Measurements from ENCODE around the gene UNC13D.
"Not testable (repeated sequence)": the region's sequence is repeated elsewhere in the genome, so short reads cannot be mapped to it uniquely, and the experiment has no call there.

The UNC13D gene

GRCh38 chr17:75874323-75875181 is 30.3 kb upstream of the UNC13D start:
- H3K4me1 ChIP-seq (ENCODE audit: control insufficient read depth, insufficient read depth, low read length) = peaks cover 9% of the 10 kb centered on the region
- no peak overlapping the region for H3K27ac ChIP-seq (ENCODE audit: insufficient read depth, low read depth, low read length, poor library complexity, severe bottlenecking)
- H3K9me3 ChIP-seq (ENCODE audit: control insufficient read depth, low read length) = no peaks in the 10 kb centered on the region
- H3K36me3 ChIP-seq (ENCODE audit: control insufficient read depth, insufficient read depth, low read length) = no peaks in the 10 kb centered on the region
- H3K4me3 ChIP-seq (ENCODE audit: insufficient read depth, low read depth, low read length) = no peak overlapping the region
- H3K27me3 ChIP-seq (ENCODE audit: control insufficient read depth, insufficient read depth, low read length, poor library complexity, severe bottlenecking) = peaks cover 41% of the 10 kb centered on the region
- WGBS, 2 experiments = 93 to 94% methylated on average over 38 of the region's 38 CpGs

GRCh38 chr17:75873587-75874322 is 29.6 kb upstream of the UNC13D start:
- H3K27me3 ChIP-seq (ENCODE audit: control insufficient read depth, insufficient read depth, low read length, poor library complexity, severe bottlenecking) = peaks cover 33% of the 10 kb centered on the region
- H3K4me1 ChIP-seq (ENCODE audit: control insufficient read depth, insufficient read depth, low read length) = peaks cover 9% of the 10 kb centered on the region
- H3K27ac ChIP-seq (ENCODE audit: insufficient read depth, low read depth, low read length, poor library complexity, severe bottlenecking) = no peak overlapping the region
- no peaks in the 10 kb centered on the region for H3K36me3 ChIP-seq (ENCODE audit: control insufficient read depth, insufficient read depth, low read length)
- no peak overlapping the region for H3K4me3 ChIP-seq (ENCODE audit: insufficient read depth, low read depth, low read length)
- WGBS, 2 experiments = 81 to 92% methylated on average over 10 to 11 of the region's 11 CpGs
- no peaks in the 10 kb centered on the region for H3K9me3 ChIP-seq (ENCODE audit: control insufficient read depth, low read length)

DNA sequence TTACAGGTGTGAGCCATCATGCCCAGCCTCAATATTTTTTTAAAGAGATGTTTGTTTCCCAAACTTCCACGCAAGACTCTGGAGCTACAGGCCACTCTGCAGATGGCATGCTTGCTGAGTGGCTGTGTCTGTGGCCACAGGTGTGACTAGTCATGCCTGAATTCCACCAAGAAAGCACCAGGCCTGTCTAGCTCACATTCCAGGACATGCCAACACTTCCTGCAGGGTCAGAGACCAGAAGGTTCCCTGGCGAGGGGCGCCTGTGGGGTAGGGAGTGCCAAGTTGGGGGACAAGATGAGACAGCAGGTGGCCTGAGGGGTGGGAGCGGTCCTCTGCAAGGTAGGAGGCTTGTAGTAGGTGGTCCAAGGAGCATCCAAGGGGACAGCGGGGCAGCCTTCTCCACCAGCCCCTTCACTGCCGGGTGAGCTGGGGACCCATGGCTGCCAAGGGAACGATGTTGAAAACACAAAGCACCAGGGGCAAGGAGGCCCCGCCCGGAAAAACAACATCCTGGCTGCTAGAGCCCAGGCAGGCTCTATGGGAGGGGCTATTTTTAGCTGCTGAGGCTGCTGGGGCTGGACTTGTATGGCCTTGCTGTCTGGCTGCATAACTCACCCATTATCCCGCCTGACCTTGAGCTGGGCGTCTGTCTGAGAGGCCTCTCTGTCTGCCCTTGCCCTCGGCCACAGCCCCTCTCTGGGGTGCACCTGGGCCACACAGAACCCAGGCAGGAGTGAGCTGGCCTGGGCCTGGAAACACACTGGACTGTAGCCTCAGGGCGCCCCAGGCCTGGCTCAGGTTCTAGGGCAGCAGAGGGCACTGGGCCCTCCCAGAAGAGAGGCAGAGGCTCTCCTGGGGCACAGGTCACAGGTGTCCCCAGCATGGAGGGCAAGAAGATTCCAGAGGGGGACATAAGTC is 28.5 kb upstream of the UNC13D start:
- H3K9me3 ChIP-seq (ENCODE audit: control insufficient read depth, low read length) = no peaks in the 10 kb centered on the region
- H3K27me3 ChIP-seq (ENCODE audit: control insufficient read depth, insufficient read depth, low read length, poor library complexity, severe bottlenecking) = peaks cover 23% of the 10 kb centered on the region
- peaks cover 9% of the 10 kb centered on the region for H3K4me1 ChIP-seq (ENCODE audit: control insufficient read depth, insufficient read depth, low read length)
- no peak overlapping the region for H3K27ac ChIP-seq (ENCODE audit: insufficient read depth, low read depth, low read length, poor library complexity, severe bottlenecking)
- H3K36me3 ChIP-seq (ENCODE audit: control insufficient read depth, insufficient read depth, low read length) = no peaks in the 10 kb centered on the region
- WGBS, 2 experiments = 84% methylated on average over 13 of the region's 13 CpGs
- H3K4me3 ChIP-seq (ENCODE audit: insufficient read depth, low read depth, low read length) = no peak overlapping the region

DNA sequence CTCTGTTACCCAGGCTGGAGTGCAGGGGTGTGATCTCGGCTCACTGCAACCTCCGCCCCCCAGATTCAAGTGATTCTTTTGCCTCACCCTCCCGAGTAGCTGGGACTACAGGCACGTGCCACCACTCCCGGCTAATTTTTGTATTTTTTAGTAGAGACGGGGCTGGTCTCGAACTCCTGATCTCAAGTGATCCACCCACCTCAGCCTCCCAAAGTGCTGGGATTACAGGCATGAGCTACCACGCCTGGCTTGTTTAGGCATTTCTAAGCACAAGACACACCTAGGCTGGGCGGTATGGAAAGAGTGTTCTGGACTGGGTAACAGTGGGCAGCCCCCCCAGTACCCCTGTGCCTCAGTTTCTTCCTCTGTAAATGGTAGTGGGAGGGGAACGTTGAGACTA is 26.0 kb upstream of the UNC13D start:
- not testable (repeated sequence) for H3K4me1 ChIP-seq (ENCODE audit: control insufficient read depth, insufficient read depth, low read length); H3K27me3 ChIP-seq (ENCODE audit: control insufficient read depth, insufficient read depth, low read length, poor library complexity, severe bottlenecking); H3K9me3 ChIP-seq (ENCODE audit: control insufficient read depth, low read length); H3K27ac ChIP-seq (ENCODE audit: insufficient read depth, low read depth, low read length, poor library complexity, severe bottlenecking); H3K36me3 ChIP-seq (ENCODE audit: control insufficient read depth, insufficient read depth, low read length); H3K4me3 ChIP-seq (ENCODE audit: insufficient read depth, low read depth, low read length)
- 91 to 93% methylated on average over 9 of the region's 10 CpGs for WGBS, 2 experiments

- Histone ChIP-seq H3K9me3 (ENCODE audit: control insufficient read depth, low read length) (no peaks in the 10 kb centered on the region), H3K27ac (ENCODE audit: insufficient read depth, low read depth, low read length, poor library complexity, severe bottlenecking) (no peak overlapping the region), H3K27me3 (ENCODE audit: control insufficient read depth, insufficient read depth, low read length, poor library complexity, severe bottlenecking) (no peaks in the 10 kb centered on the region), H3K4me1 (ENCODE audit: control insufficient read depth, insufficient read depth, low read length) (no peaks in the 10 kb centered on the region), H3K4me3 (ENCODE audit: insufficient read depth, low read depth, low read length) (no peak overlapping the region), H3K36me3 (ENCODE audit: control insufficient read depth, insufficient read depth, low read length) (no peaks in the 10 kb centered on the region)
- WGBS, 2 experiments = 83 to 85% methylated on average over 23 of the region's 23 CpGs
Measured at GRCh38 chr17:75869282-75870141, 25.3 kb upstream of the UNC13D start.

DNA sequence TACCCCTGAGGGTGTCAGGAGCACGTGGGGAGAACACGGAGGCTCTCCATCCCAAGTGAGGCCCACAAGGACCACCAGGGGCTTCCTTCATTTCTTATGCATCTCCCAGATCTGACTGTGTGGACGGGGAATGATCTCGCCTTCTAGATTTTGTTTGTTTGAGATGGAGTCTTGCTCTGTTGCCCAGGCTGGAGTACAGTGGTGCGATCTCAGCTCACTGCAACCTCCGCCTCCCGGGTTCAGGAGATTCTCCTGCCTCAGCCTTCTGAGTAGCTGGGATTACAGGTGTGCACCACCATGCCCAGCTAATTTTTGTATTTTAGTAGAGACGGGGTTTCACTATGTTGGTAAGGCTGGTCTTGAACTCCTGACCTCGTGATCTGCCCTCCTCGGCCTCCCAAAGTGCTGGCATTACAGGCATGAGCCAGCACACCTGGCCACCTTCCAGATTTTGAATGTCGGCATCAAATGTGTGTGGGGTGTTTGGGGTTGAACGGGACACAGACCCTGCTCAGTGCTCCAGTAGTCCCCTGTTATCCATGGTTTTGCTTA is 24.6 kb upstream of the UNC13D start:
- not testable (repeated sequence) for H3K4me1 ChIP-seq (ENCODE audit: control insufficient read depth, insufficient read depth, low read length); H3K27ac ChIP-seq (ENCODE audit: insufficient read depth, low read depth, low read length, poor library complexity, severe bottlenecking); H3K36me3 ChIP-seq (ENCODE audit: control insufficient read depth, insufficient read depth, low read length); H3K4me3 ChIP-seq (ENCODE audit: insufficient read depth, low read depth, low read length); H3K27me3 ChIP-seq (ENCODE audit: control insufficient read depth, insufficient read depth, low read length, poor library complexity, severe bottlenecking); H3K9me3 ChIP-seq (ENCODE audit: control insufficient read depth, low read length)
- WGBS, 2 experiments = 93 to 95% methylated on average over 12 of the region's 12 CpGs

GRCh38 chr17:75865404-75866188 is 21.4 kb upstream of the UNC13D start:
- not testable (repeated sequence) for H3K9me3 ChIP-seq (ENCODE audit: control insufficient read depth, low read length); H3K4me1 ChIP-seq (ENCODE audit: control insufficient read depth, insufficient read depth, low read length)
- WGBS, 2 experiments = 88 to 89% methylated on average over 14 to 15 of the region's 17 CpGs

GRCh38 chr17:75864887-75865286 is 20.7 kb upstream of the UNC13D start:
- H3K4me1 ChIP-seq (ENCODE audit: control insufficient read depth, insufficient read depth, low read length); H3K36me3 ChIP-seq (ENCODE audit: control insufficient read depth, insufficient read depth, low read length); H3K27ac ChIP-seq (ENCODE audit: insufficient read depth, low read depth, low read length, poor library complexity, severe bottlenecking); H3K4me3 ChIP-seq (ENCODE audit: insufficient read depth, low read depth, low read length); H3K27me3 ChIP-seq (ENCODE audit: control insufficient read depth, insufficient read depth, low read length, poor library complexity, severe bottlenecking); H3K9me3 ChIP-seq (ENCODE audit: control insufficient read depth, low read length): not testable (repeated sequence)
- WGBS, 2 experiments = 86 to 90% methylated on average over 4 of the region's 4 CpGs

More at GRCh38 chr17:75865404-75866188, 21.4 kb upstream of the UNC13D start:
- H3K4me3 ChIP-seq (ENCODE audit: insufficient read depth, low read depth, low read length); H3K27me3 ChIP-seq (ENCODE audit: control insufficient read depth, insufficient read depth, low read length, poor library complexity, severe bottlenecking); H3K27ac ChIP-seq (ENCODE audit: insufficient read depth, low read depth, low read length, poor library complexity, severe bottlenecking); H3K36me3 ChIP-seq (ENCODE audit: control insufficient read depth, insufficient read depth, low read length): not testable (repeated sequence)

GRCh38 chr17:75864448-75864871 is 20.3 kb upstream of the UNC13D start:
- H3K27ac ChIP-seq (ENCODE audit: insufficient read depth, low read depth, low read length, poor library complexity, severe bottlenecking) = no peak overlapping the region

More at GRCh38 chr17:75864448-75864871, 20.3 kb upstream of the UNC13D start:
- Histone ChIP-seq H3K4me3 (ENCODE audit: insufficient read depth, low read depth, low read length) (no peak overlapping the region), H3K4me1 (ENCODE audit: control insufficient read depth, insufficient read depth, low read length) (no peaks in the 10 kb centered on the region), H3K9me3 (ENCODE audit: control insufficient read depth, low read length) (no peaks in the 10 kb centered on the region), H3K36me3 (ENCODE audit: control insufficient read depth, insufficient read depth, low read length) (no peaks in the 10 kb centered on the region), H3K27me3 (ENCODE audit: control insufficient read depth, insufficient read depth, low read length, poor library complexity, severe bottlenecking) (no peaks in the 10 kb centered on the region)
- 79 to 85% methylated on average over 8 of the region's 8 CpGs for WGBS, 2 experiments

All from ectodermal cell (in vitro differentiated cells).